ENCODE measurements around the gene CAPZA2. TPM values are rescaled to one million over a fixed set of nuclear protein-coding genes. Genes with fewer than 3 reads are reported as not detected.
A peak's percentile ranks its signal among the peaks of the same experiment; 100 is the strongest.

The CAPZA2 gene
- total and polyA plus RNA-seq, 9 of the 15 experiments (the other 6 are each of a cell fraction or from before 2014, with no cell fraction given), result 67.0 to 524 (median 176) TPM

DNA sequence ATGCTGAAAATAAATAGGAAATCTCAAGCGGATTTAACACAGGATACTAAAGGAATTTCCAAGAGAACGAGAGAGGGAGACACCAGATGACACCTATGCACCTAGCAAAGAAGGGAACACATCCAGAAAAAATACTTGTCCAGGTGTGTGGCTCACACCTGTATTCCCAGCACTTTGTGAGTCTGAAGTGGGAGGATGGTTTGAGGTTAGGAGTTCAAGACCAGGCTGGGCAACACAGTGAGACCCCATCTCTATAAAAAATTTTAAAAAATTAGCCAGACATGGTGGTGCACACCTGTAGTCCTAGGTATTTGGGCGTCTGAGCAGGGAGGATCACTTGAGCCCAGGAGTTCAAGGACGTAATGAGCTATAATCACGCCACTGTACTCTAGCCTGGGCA is 11.2 kb upstream of the CAPZA2 start:
- Histone ChIP-seq H3K79me2 (ENCODE audit: control insufficient read depth, insufficient read depth, low read length) (no peaks in the 10 kb centered on the region), H3K9me1 (ENCODE audit: control insufficient read depth, insufficient read depth, low read length) (no peaks in the 10 kb centered on the region), H3K4me3 (no peak overlapping the region), H3K36me3 (ENCODE audit: control insufficient read depth, insufficient read depth, low read length) (no peaks in the 10 kb centered on the region), H2AFZ (ENCODE audit: low read depth, low read length) (no peak overlapping the region), H3K4me2 (ENCODE audit: insufficient read depth, low read length) (no peak overlapping the region), H4K20me1 (replicated peaks; ENCODE audit: control insufficient read depth, insufficient read depth, low read length) (no peaks in the 10 kb centered on the region), H3K27me3 (ENCODE audit: control insufficient read depth in 2 of 2, insufficient read depth in 2 of 2, low read length in 2 of 2) (peaks cover 17 to 28% of the 10 kb centered on the region in 2 experiments), H3K4me1 (replicated peaks in 1 of 2; ENCODE audit: control insufficient read depth in 2 of 2, insufficient read depth in 2 of 2, low read length in 2 of 2) (peaks cover 0 to 4% of the 10 kb centered on the region in 2 experiments; a peak in 1 of 5 replicates), H3K9ac (ENCODE audit: insufficient read depth in 1 of 2, low read depth in 2 of 2, low read length in 2 of 2) (no peak overlapping the region), H3K27ac (ENCODE audit: extremely low read depth, low read depth, low read length) (no peak overlapping the region), H3K9me3 (replicated peaks; ENCODE audit: control insufficient read depth, insufficient read depth, low read depth, low read length) (no peaks in the 10 kb centered on the region)
- TF ChIP-seq BRF1 (IDR thresholded peaks at IDR 0.05; ENCODE audit: borderline replicate concordance, extremely low read depth, insufficient read length) (no peak), FOXO4 (CRISPR knock-in tag; IDR thresholded peaks at IDR 0.05) (no peak), MAX (CRISPR knock-in tag; IDR thresholded peaks at IDR 0.05) (no peak), NFATC3 (IDR thresholded peaks at IDR 0.05) (no peak), ZNF354B (CRISPR knock-in tag; IDR thresholded peaks at IDR 0.05) (no peak), ZNF121 (CRISPR knock-in tag; conservative IDR thresholded peaks at IDR 0.05) (peak; percentile 86), RBM25 (IDR thresholded peaks at IDR 0.05; ENCODE audit: low read depth, low read length, severe bottlenecking) (peak; percentile 39), RNF2 (IDR thresholded peaks at IDR 0.05) (peak; percentile 9; the same call in 1 of the 2 replicates), SETDB1 (IDR thresholded peaks at IDR 0.05; ENCODE audit: low read length) (no peak), TBP (optimal IDR thresholded peaks at IDR 0.05; ENCODE audit: low read depth, low read length) (no peak), GTF2A2 (tag; IDR thresholded peaks at IDR 0.05) (no peak)
- DNase-seq (ENCODE audit: extremely low read depth in 1 of 4, low spot score in 3 of 4), result no peak
- ATAC-seq, result no peak
- intact Hi-C loops (cut with micrococcal nuclease), result no loop called here
- no TSS peak for BruUV-seq (replicated peaks)
- no peak for FAIRE-seq
- ChIA-PET CTCF (ENCODE audit: low intra/inter-chr PET ratio) (no interaction called here), POLR2A (interaction anchor here (0.6 to 1.9 kb wide), 3 partner anchors 8 to 792 kb away, joined by 3 to 6 read pairs (median 6); no protein-coding TSS in a partner anchor)
- in situ Hi-C loops (cut with MboI), result no loop called here
- 3% methylated on average over 5 of the region's 5 CpGs for WGBS (ENCODE audit: insufficient coverage, low coverage, missing lambda C conversion rate)

Data from K562 (cell line).